B cell (primary cell): ENCODE data around the gene DHRS11. TPM values are rescaled to one million over a fixed set of nuclear protein-coding genes. Genes with fewer than 3 reads are reported as not detected.

Source experiments
- ATAC-seq: fragments of 200-7000 bp; cut with Tn5 transposase; one replicate; pipeline ENCODE4 v1.10.0; 2021; ENCODE audit warnings: low read depth, mild to moderate bottlenecking, moderate number of reproducible peaks, moderate library complexity
- CTCF ChIA-PET: fragments of 350-600 bp; sonication (Branson Sonifier 250); formaldehyde crosslinking; loops from one replicate; lab custom pipeline; 2021; ENCODE audit warnings: antibody characterized with exemption, inconsistent platforms; lab: Charles Lee
- POLR2A ChIA-PET: fragments of 350-600 bp; sonication (Branson Sonifier 250); formaldehyde crosslinking; loops from one replicate; lab custom pipeline; 2021; ENCODE audit warnings: antibody characterized with exemption; lab: Charles Lee
- DNase-seq: peaks from one replicate; pipeline ENCODE4 v3.0.0; 2013
- H2AFZ ChIP-seq: 2 replicates; pipeline ENCODE4 v1.6.1; 2012; ENCODE audit warnings: mild to moderate bottlenecking, low read depth, low read length; ENCODE audit not compliant: insufficient read depth, poor library complexity, severe bottlenecking
- H3K27ac ChIP-seq, 2 donors: 1 replicate in 1 of 2; 2 replicates in 1 of 2; pipeline ENCODE4 v1.5.1; 2012 to 2013; ENCODE audit warnings: low read length in 2 of 2, mild to moderate bottlenecking in 2 of 2, moderate library complexity in 1 of 2
- H3K27me3 ChIP-seq, 4 experiments: fragments of 200-600 bp in 1 of 4; sonication (generic) in 1 of 4; replicated peaks in 1 of 4; 1 replicate in 2 of 4; 2 replicates in 2 of 4; pipeline versions ENCODE4 v1.6.1 to v1.7.0; 2013 to 2016; ENCODE audit warnings: low read length in 3 of 4, mild to moderate bottlenecking in 2 of 4, mixed read lengths in 1 of 4, moderate library complexity in 1 of 4; ENCODE audit not compliant: insufficient read depth in 4 of 4, control insufficient read depth in 3 of 4; ENCODE audit errors: control extremely low read depth in 1 of 4
- H3K36me3 ChIP-seq, 2 experiments: replicated peaks in 1 of 2; 1 replicate in 1 of 2; 2 replicates in 1 of 2; pipeline versions ENCODE4 v1.6.1 to v1.7.1; 2013; ENCODE audit warnings: low read length in 1 of 2; ENCODE audit not compliant: insufficient read depth in 2 of 2, control insufficient read depth in 1 of 2; ENCODE audit errors: control extremely low read depth in 1 of 2, extremely low read depth in 1 of 2
- H3K4me1 ChIP-seq, 2 donors: fragments of 200-600 bp in 1 of 2; sonication (generic) in 1 of 2; 1 replicate in 1 of 2; 2 replicates in 1 of 2; pipeline versions ENCODE4 v1.5.1 to v1.6.1; 2013 to 2017; ENCODE audit warnings: low read length in 2 of 2; ENCODE audit not compliant: control insufficient read depth in 2 of 2, insufficient read depth in 2 of 2
- H3K4me2 ChIP-seq: replicated peaks from 2 replicates; pipeline ENCODE3; 2012; ENCODE audit warnings: mild to moderate bottlenecking, low read depth, low read length; ENCODE audit not compliant: poor library complexity, severe bottlenecking
- H3K4me3 ChIP-seq, 5 experiments: fragments of 200-600 bp in 1 of 5; sonication (generic) in 1 of 5; 1 replicate in 3 of 5; 2 replicates in 2 of 5; pipeline versions ENCODE4 v1.5.1 to v1.7.0; 2011 to 2016; ENCODE audit warnings: low read length in 4 of 5, mild to moderate bottlenecking in 4 of 5, low read depth in 2 of 5, control low read depth in 1 of 5, moderate library complexity in 1 of 5; ENCODE audit not compliant: insufficient read depth in 1 of 5; ENCODE audit errors: control extremely low read depth in 1 of 5, extremely low read depth in 1 of 5
- H3K79me2 ChIP-seq: fragments of 200-600 bp; sonication (generic); one replicate; pipeline ENCODE4 v1.6.0; 2016; ENCODE audit warnings: low read length; ENCODE audit not compliant: control insufficient read depth, insufficient read depth
- H3K9ac ChIP-seq: fragments of 200-600 bp; sonication (generic); 2 replicates; pipeline ENCODE4 v1.6.1; 2017; ENCODE audit warnings: mild to moderate bottlenecking, low read length, moderate library complexity
- H3K9me3 ChIP-seq, 3 donors: one replicate each; pipeline versions ENCODE4 v1.6.1 to v1.7.1; 2013; ENCODE audit warnings: low read length in 2 of 3; ENCODE audit not compliant: control insufficient read depth in 2 of 3, insufficient read depth in 1 of 3; ENCODE audit errors: control extremely low read depth in 1 of 3
- H4K20me1 ChIP-seq: 2 replicates; pipeline ENCODE4 v1.6.0; 2012; ENCODE audit warnings: mild to moderate bottlenecking, low read length; ENCODE audit not compliant: insufficient read depth, control insufficient read depth, poor library complexity, severe bottlenecking
- H3K27ac Mint-ChIP-seq: one replicate; pipeline ENCODE4 v1.8.0; 2021; ENCODE audit warnings: mixed read lengths
- H3K27me3 Mint-ChIP-seq: one replicate; pipeline ENCODE4 v1.8.0; 2021; ENCODE audit warnings: mixed read lengths
- H3K4me1 Mint-ChIP-seq: one replicate; pipeline ENCODE4 v1.8.0; 2021; ENCODE audit warnings: mixed read lengths
- H3K4me3 Mint-ChIP-seq: one replicate; pipeline ENCODE4 v1.8.0; 2021; ENCODE audit warnings: mixed read lengths
- H3K9me3 Mint-ChIP-seq: one replicate; pipeline ENCODE4 v1.8.0; 2022; ENCODE audit warnings: mixed read lengths; ENCODE audit not compliant: insufficient read depth
- EZH2 ChIP-seq: IDR thresholded peaks from 2 replicates; pipeline ENCODE4 v1.6.1; 2012; ENCODE audit warnings: borderline replicate concordance, low read depth, mild to moderate bottlenecking, moderate library complexity, low read length; ENCODE audit not compliant: insufficient read depth, poor library complexity, severe bottlenecking
- WGBS: methylation state at CpG from one replicate; pipeline ENCODE4 v1.1.5; 2013; ENCODE audit warnings: missing lambda C conversion rate; ENCODE audit not compliant: insufficient coverage; 5-methylcytosine and 5-hydroxymethylcytosine counted together
- intact Hi-C: fragments of 100-400 bp; cut with micrococcal nuclease; formaldehyde crosslinking; loops from one replicate; pipeline ENCODE4 v1.10.0; 2022
- polyA plus RNA-seq: library from polyadenylated mRNA; depleted of rRNA; stranded (reverse); fragments of >200 nt; gene quantifications from 2 replicates; pipeline ENCODE4 v1.2.3, GENCODE V29; 2012
- total RNA-seq, 2 donors: library from RNA; stranded (reverse); fragments of 120-200 nt in 1 of 2; gene quantifications; 1 replicate in 1 of 2; 2 replicates in 1 of 2; pipeline versions ENCODE4 v1.2.3 to v1.2.4, GENCODE V29; 2013 to 2022
- TF ChIP-seq, protein P1 (sequence below): fragments of 200-600 bp; IDR thresholded peaks from one replicate; pipeline ENCODE4 v1.8.0; 2022; ENCODE audit warnings: antibody characterized with exemption, mild to moderate bottlenecking

Gene DHRS11
- total and polyA plus RNA-seq, 2 donors (not counting 1 experiment from before 2014, with no cell fraction given): 4.3 to 8.2 TPM

DNA sequence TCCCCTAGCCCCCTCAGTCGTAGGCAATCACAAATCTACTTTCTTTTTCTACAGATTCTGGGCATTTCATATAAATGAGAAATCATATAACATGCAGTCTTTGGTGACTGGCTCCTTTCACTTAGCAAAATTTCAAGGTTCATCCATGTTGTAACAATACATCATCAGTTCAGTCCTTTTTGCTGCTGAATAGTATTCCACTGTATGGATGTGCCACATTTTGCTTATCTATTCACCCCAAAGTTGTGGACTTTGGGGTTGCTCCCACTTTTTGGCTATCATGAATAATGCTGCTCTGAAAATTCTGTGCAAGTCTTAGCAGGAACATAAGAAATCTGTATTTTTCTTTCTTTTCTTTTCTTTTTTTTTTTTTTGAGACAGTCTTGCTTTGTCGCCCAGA lies 48.7 kb downstream of the DHRS11 start:
- 80% methylated on average over 1 of the region's 2 CpGs for WGBS
- CTCF ChIA-PET: interaction anchor here (2.7 kb wide), 1 partner anchor 12 kb away, joined by 14 read pairs; no protein-coding TSS in a partner anchor

DNA sequence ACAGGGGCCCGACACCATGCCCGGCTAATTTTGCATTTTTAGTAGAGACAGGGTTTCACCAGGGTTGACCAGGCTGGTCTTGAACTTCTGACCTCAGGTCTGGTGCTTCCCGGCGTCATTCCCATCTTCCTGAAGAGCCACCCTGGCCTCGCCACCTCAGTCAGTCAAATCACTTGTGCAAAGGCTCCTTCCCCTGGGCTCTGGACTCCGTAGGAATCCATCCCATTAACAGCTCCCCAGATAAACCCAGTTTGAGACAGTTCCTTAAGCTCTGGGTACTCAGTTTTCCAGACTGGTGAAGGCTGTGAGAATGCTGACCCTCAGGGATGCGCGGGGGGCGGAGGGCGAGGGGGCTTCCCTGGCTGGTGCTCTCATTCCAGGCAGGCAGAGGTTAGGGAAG lies 49.2 kb downstream of the DHRS11 start:
- peaks cover 0 to 61% (median 25%) of the 10 kb centered on the region in 4 experiments for H3K27me3 ChIP-seq

More for the DNA sequence above, 48.7 kb downstream of the DHRS11 start:
- no peak overlapping the region for H3K4me2 ChIP-seq
- POLR2A ChIA-PET: no interaction called here
- H3K9ac ChIP-seq: no peak overlapping the region
- TF ChIP-seq EZH2: no peak
- TF ChIP-seq, protein P1, sequence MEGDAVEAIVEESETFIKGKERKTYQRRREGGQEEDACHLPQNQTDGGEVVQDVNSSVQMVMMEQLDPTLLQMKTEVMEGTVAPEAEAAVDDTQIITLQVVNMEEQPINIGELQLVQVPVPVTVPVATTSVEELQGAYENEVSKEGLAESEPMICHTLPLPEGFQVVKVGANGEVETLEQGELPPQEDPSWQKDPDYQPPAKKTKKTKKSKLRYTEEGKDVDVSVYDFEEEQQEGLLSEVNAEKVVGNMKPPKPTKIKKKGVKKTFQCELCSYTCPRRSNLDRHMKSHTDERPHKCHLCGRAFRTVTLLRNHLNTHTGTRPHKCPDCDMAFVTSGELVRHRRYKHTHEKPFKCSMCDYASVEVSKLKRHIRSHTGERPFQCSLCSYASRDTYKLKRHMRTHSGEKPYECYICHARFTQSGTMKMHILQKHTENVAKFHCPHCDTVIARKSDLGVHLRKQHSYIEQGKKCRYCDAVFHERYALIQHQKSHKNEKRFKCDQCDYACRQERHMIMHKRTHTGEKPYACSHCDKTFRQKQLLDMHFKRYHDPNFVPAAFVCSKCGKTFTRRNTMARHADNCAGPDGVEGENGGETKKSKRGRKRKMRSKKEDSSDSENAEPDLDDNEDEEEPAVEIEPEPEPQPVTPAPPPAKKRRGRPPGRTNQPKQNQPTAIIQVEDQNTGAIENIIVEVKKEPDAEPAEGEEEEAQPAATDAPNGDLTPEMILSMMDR: no peak
- H3K9me3 Mint-ChIP-seq: no peaks in the 10 kb centered on the region
- intact Hi-C loops: no loop called here
- no peak overlapping the region for H3K27ac Mint-ChIP-seq
- DNase-seq (no peak), ATAC-seq (no peak)
- H3K4me1 ChIP-seq: peaks cover 10 to 12% of the 10 kb centered on the region in 2 donors
- no peaks in the 10 kb centered on the region for H3K79me2 ChIP-seq
- no peak overlapping the region for H3K4me3 ChIP-seq
- no peaks in the 10 kb centered on the region for H3K36me3 ChIP-seq
- no peaks in the 10 kb centered on the region for H4K20me1 ChIP-seq
- H3K4me1 Mint-ChIP-seq: peaks cover 12% of the 10 kb centered on the region
- H3K27me3 Mint-ChIP-seq: peaks cover 58% of the 10 kb centered on the region
- peaks cover 0 to 3% (median 0%) of the 10 kb centered on the region in 3 donors for H3K9me3 ChIP-seq
- no peak overlapping the region for H2AFZ ChIP-seq
- no peak overlapping the region for H3K4me3 Mint-ChIP-seq
- H3K27ac ChIP-seq: no peak overlapping the region
- peaks cover 0 to 56% (median 25%) of the 10 kb centered on the region in 4 experiments for H3K27me3 ChIP-seq

More for the DNA sequence above, 49.2 kb downstream of the DHRS11 start:
- Mint-ChIP-seq H3K4me3 (no peak overlapping the region), H3K9me3 (no peaks in the 10 kb centered on the region), H3K4me1 (peaks cover 12% of the 10 kb centered on the region), H3K27ac (no peak overlapping the region), H3K27me3 (peaks cover 63% of the 10 kb centered on the region)
- Histone ChIP-seq H3K27ac (no peak overlapping the region), H3K4me2 (no peak overlapping the region), H3K79me2 (no peaks in the 10 kb centered on the region), H3K36me3 (no peaks in the 10 kb centered on the region), H3K9ac (no peak overlapping the region), H3K4me1 (peaks cover 10 to 12% of the 10 kb centered on the region in 2 donors), H3K4me3 (no peak overlapping the region), H2AFZ (no peak overlapping the region), H4K20me1 (no peaks in the 10 kb centered on the region), H3K9me3 (peaks cover 0 to 3% (median 0%) of the 10 kb centered on the region in 3 donors)
- intact Hi-C loops: no loop called here
- no peak for DNase-seq
- CTCF ChIA-PET: no interaction called here
- WGBS: 71% methylated on average over 10 of the region's 10 CpGs
- no peak for ATAC-seq
- POLR2A ChIA-PET: no interaction called here
- TF ChIP-seq, protein P1: no peak
- TF ChIP-seq EZH2: no peak
